Loucy (cell line): ENCODE results near the gene SBF2.

Experiments used
- EZH2phosphoT487 ChIP-seq: fragments of 200-600 bp; IDR thresholded peaks from 2 replicates; pipeline ENCODE4 v1.6.1; 2018; ENCODE audit warnings: antibody characterized with exemption, mild to moderate bottlenecking, moderate library complexity, borderline replicate concordance
- TF ChIP-seq, protein P1 (sequence below): fragments of 200-600 bp; sonication (generic); conservative IDR thresholded peaks from 2 replicates; pipeline ENCODE4 v1.5.1; 2014; ENCODE audit warnings: mild to moderate bottlenecking, antibody characterized with exemption, low read length

DNA sequence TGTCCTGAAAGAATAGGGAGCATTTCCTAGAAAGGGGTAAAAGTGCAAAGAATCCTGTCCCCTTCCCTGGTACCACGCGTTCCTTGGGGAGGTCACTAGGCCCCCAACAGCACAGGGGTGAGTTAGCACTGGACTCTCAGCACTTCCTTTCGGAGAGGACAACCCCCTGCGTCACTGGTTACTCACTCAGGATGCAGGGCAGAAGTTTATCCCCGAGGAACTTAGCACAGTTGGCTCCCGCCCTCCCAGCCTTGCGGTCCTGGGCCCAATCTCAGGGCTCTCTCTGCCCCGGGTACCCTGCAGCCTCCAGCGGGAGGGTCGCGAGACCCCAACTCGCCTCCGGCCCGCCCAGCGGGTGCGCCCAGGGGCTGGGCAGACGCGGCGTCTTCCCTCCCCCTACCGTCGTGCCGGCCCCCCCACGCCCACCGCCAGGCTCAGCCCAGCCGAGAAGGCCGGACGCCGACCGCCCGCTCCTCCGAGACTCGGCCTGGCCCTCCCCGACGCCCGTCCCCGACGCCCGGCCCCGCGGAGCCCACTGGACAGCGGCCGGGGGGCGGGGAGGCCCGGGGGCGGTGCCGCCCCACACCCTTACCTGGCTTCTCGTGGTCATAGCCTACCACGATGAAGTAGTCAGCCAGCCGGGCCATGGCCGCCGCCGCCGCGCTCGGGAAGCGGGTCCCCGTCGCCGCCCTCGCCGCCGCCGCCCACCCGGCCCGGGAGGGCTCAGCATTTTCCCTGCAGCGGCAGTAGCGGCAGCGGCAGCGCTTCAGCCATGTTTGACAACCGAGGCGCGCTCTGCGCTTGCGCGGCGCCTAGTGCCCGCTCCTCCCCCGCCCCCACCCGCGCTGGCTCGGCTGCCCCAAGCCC, at the start of gene SBF2:
- TF ChIP-seq, protein P1, sequence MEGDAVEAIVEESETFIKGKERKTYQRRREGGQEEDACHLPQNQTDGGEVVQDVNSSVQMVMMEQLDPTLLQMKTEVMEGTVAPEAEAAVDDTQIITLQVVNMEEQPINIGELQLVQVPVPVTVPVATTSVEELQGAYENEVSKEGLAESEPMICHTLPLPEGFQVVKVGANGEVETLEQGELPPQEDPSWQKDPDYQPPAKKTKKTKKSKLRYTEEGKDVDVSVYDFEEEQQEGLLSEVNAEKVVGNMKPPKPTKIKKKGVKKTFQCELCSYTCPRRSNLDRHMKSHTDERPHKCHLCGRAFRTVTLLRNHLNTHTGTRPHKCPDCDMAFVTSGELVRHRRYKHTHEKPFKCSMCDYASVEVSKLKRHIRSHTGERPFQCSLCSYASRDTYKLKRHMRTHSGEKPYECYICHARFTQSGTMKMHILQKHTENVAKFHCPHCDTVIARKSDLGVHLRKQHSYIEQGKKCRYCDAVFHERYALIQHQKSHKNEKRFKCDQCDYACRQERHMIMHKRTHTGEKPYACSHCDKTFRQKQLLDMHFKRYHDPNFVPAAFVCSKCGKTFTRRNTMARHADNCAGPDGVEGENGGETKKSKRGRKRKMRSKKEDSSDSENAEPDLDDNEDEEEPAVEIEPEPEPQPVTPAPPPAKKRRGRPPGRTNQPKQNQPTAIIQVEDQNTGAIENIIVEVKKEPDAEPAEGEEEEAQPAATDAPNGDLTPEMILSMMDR: no peak
- TF ChIP-seq EZH2phosphoT487: no peak
